GM12892 (cell line): ENCODE results near the gene ECE2.

ENCODE experiments used
- POLR2A ChIP-seq: IDR thresholded peaks from 2 replicates; pipeline ENCODE4 v1.6.1; 2011; ENCODE audit warnings: low read depth, low read length, control low read depth
- POLR2AphosphoS5 ChIP-seq: IDR thresholded peaks from 2 replicates; pipeline ENCODE4 v1.6.1; 2011; ENCODE audit warnings: low read depth, low read length, control low read depth
- TAF1 ChIP-seq: IDR thresholded peaks from 2 replicates; pipeline ENCODE4 v1.6.1; 2011; ENCODE audit warnings: low read depth, mild to moderate bottlenecking, control low read depth, low read length, borderline replicate concordance

GRCh38 chr3:184284696-184285095 is 8.9 kb downstream of the ECE2 start:
- no peak for TF ChIP-seq POLR2A
- no peak for TF ChIP-seq POLR2AphosphoS5
- TF ChIP-seq TAF1: no peak
